CD4-positive, alpha-beta T cell treated with Interleukin-15 for 4 hours (primary cell): Measurements from ENCODE around the gene REX1BD.

Experiments
- DNase-seq: peaks from one replicate; pipeline ENCODE4 v3.0.0-alpha.2; 2020; ENCODE audit warnings: low spot score

The REX1BD gene

DNA sequence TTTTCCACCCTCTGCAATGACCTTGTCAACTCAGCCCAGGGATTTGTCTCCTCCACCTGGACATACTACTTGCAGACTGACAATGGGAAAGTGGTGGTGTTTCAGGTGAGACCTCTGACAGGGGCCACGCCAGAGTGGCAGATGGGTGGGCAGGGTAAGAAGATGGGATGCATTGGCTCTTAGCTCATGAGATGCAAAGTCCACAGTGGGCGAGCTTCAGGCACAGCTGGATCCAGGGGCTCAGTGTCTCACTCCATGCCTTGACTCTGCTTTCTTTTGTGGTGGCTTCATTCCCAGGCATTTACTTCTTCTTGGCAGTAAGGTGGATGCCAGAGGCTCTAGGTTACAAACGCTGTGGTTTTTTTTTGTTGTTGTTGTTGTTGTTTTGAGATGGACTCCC lies 27.4 kb downstream of the REX1BD start:
- DNase-seq, result no peak

- no peak for DNase-seq
These were observed 29.0 kb downstream of the REX1BD start for GRCh38 chr19:18617562-18617961.

- DNase-seq, result no peak
These were observed 29.6 kb downstream of the REX1BD start for GRCh38 chr19:18618236-18618635.

DNA sequence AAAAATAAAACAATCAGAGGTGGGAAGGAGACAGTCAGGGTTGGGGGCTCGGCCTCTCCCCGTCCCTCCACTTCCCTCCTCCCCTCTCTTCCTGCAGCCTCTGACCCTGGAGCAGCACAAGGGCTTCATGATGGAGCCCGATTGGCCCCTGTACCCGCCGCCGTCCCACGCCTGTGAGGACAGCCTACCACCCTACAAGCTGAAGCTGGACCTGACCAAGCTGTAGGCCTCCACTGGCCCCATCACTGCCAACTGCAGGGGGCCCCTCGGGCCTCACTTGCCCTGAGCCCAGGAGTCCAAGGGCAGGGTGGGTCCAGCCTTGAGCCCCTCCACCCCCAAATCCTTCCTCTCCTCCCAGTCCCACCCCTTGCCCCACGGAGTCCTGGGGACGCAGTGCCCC lies 31.7 kb downstream of the REX1BD start:
- no peak for DNase-seq

DNA sequence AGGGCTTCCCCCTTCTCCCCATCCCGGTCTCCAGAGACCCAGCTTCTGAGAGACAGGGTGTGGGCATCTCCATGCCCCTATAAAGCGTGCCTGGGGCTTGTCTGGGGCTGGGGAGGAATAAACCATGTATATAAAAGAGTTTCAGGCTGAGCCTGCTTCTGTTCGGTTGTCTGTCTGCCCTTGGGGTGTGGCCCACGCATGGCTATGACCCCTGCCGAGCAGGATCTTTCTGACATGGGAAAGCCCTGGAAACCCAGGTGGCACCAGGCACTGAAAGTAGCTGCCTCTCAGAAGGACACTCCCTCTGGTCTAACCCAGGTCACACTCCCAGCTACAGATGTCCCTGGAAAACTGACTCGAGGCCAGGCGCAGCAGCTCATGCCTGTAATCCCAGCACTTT lies 32.3 kb downstream of the REX1BD start:
- no peak for DNase-seq

DNA sequence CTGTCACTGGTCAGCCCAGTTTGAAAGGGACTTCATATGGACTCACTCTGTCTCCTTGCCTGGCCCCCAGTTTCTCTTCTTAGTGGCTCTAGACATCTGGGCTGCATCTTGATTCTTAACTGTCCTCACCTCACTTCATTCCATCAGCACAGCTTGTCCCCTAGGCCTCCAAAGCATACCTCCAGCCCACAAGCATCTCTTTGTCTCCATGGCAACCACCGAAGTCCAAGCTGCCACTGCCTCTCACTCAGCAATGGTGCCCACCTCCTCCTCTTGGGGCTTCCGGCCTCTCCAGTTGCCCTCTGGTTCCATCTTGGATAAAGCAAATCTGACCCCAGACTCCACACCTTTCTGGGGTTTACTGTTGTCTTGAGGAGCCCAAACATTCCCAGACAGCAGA lies 38.3 kb downstream of the REX1BD start:
- DNase-seq, result no peak

GRCh38 chr19:18629166-18630088 lies 40.8 kb downstream of the REX1BD start:
- DNase-seq, result no peak

- DNase-seq, result no peak
These were observed 44.7 kb downstream of the REX1BD start for GRCh38 chr19:18633321-18633720.

GRCh38 chr19:18634612-18635297 lies 46.2 kb downstream of the REX1BD start:
- no peak for DNase-seq

DNA sequence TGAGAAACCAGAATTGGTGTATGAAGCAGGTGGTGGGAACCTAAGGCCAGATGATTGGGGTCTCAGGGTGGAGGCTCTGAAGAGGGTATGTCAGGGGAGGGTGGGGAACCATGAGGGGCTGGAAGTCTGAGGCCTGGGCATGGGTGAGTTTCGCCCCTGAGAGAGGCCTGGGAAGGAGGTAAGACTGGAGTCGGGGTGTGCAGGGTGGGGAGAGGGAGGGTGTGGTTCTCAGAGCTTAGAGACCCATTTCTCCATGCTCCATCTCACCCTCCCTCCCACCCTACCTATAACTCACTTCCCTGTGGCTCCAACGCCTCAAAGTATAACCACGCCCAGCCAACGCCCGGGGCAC lies 47.2 kb downstream of the REX1BD start:
- DNase-seq, result no peak

DNA sequence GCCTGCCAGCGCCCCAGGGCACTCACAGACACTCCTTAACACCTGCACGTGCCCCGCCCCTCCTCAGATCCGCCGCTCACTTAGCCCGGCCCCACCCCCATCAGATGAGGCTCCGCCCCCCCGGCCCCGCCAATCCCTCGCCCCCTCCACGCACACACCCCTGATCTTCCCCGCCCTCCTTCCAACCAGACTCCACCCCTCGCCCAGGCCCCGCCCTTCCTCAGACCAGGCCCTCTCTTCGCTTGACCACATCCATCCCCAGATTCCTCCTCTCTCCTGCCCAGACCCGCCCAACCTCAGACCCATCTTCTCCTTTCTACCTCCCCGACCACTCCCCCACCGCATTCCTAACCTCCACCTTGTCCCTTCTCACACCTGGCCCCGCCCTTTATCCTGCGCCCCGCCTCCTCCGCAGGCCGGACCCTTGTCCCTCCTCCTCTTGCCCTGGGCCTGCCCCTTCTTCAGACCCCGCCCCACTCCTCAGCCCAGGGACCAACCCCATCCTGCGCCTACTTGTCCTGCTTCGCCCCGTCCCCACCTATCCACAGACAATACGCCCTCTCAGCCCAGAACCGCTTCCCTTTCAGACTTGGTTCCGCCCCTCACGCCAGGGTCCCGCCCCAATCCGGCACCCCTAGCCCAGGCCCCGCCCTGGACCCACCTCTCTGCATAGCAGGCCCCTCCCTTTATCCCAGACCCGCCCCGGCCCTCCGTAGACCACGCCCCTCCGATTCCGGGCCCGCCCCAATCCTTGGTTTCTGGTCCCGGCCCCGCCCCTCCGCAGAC lies 47.8 kb downstream of the REX1BD start:
- DNase-seq, result peak; percentile 98

DNA sequence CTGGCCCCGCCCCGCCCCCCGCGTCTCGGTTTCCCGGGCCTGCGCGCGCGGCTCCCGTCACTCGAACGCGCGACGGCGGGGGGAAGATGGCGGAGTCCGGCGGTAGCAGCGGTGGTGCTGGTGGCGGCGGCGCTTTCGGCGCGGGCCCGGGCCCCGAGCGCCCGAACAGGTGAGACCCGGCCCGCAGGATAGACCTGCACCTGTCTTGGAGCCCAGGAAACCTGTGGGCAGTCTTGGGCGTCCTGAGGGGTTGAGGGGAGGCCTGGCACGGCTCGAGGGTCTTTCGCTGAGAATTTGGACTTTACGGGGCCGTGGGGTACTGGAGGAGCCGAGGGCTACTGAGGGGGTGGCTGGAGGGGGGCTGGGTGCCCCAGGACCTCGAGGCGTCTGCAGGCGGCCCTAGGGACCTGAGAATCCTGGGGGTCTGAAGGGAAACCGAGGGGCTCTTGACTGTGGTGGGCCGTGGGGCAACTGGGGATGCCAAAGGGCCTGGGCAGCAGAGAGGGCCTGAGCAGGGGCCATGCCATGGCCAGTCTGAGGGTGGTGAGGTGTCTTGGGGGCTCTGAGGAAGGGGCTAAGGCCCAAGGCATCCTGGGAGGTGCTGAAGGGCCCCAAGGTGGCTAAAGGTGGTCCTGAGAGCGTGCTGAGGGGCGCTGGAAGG lies 48.5 kb downstream of the REX1BD start, which contains the start of gene KLHL26:
TSS of gene KLHL26 (plus strand) at position 60 of the 661 bp plus-strand sequence. CDS start at position 87, 27 bp downstream.
- DNase-seq, result no peak

- no peak for DNase-seq
These were observed 49.4 kb downstream of the REX1BD start for GRCh38 chr19:18637673-18638630.

GRCh38 chr19:18639706-18640243 lies 51.2 kb downstream of the REX1BD start:
- no peak for DNase-seq
